Activated CD4-positive, alpha-beta T cell treated with anti-CD3 and anti-CD28 coated beads for 36 hours (primary cell): ENCODE data around the gene SLC46A2. TPM values are rescaled to one million over a fixed set of nuclear protein-coding genes. Genes with fewer than 3 reads are reported as not detected.

ENCODE experiments used
- total RNA-seq, 2 experiments: library from RNA; stranded (reverse); gene quantifications; one replicate each; pipeline ENCODE4 v1.2.3, GENCODE V29; 2021

The SLC46A2 gene
- total RNA-seq, 2 experiments from 2014 or later: not detected

Other genes starting within 250 kb of the SLC46A2 start
- 10 to 100 TPM; 37.3 to 37.7 TPM for gene INIP, start 172.8 kb downstream of the SLC46A2 start, total RNA-seq
- gene SNX30, start 140.1 kb downstream of the SLC46A2 start, total RNA-seq: 1 to 10 TPM; 4.2 to 4.6 TPM
- gene ZNF883, start 121.3 kb upstream of the SLC46A2 start, total RNA-seq: 1 to 10 TPM; 1.1 to 1.3 TPM
- 1 to 10 TPM; 1.0 to 1.5 TPM for gene ZFP37, start 165.8 kb upstream of the SLC46A2 start, total RNA-seq